ENCODE results near the gene GLIS1.

GLIS1 gene

GRCh38 chr1:53503433-53504217 lies 235.3 kb downstream of the GLIS1 start:
- no peak for DNase-seq

- no peak for DNase-seq
Observed at GRCh38 chr1:53502641-53503432, 236.1 kb downstream of the GLIS1 start.

GRCh38 chr1:53501065-53502005 lies 237.6 kb downstream of the GLIS1 start:
- DNase-seq: no peak

- no peak for DNase-seq
Observed at GRCh38 chr1:53500204-53501064, 238.5 kb downstream of the GLIS1 start.

- no peak for DNase-seq
Observed at GRCh38 chr1:53499257-53500203, 239.4 kb downstream of the GLIS1 start.

GRCh38 chr1:53498555-53499131 lies 240.3 kb downstream of the GLIS1 start:
- DNase-seq: no peak

GRCh38 chr1:53495633-53496345 lies 243.2 kb downstream of the GLIS1 start:
- DNase-seq: peak; percentile 2 to 14 (median 12)

- DNase-seq: no peak
Observed at GRCh38 chr1:53490351-53490750, 248.6 kb downstream of the GLIS1 start.

- no peak for DNase-seq
Observed at GRCh38 chr1:53486395-53487026, 252.5 kb downstream of the GLIS1 start.

GRCh38 chr1:53485478-53486394 lies 253.2 kb downstream of the GLIS1 start:
- DNase-seq: peak; percentile 68 to 91 (median 78)

- DNase-seq: no peak
Observed at GRCh38 chr1:53484705-53485477, 254.1 kb downstream of the GLIS1 start.

- DNase-seq: no peak
Observed at GRCh38 chr1:53483656-53484055, 255.3 kb downstream of the GLIS1 start.

- DNase-seq: no peak
Observed at GRCh38 chr1:53483170-53483569, 255.8 kb downstream of the GLIS1 start.

- no peak for DNase-seq
Observed at GRCh38 chr1:53482441-53483153, 256.4 kb downstream of the GLIS1 start.

GRCh38 chr1:53481456-53481855 lies 257.5 kb downstream of the GLIS1 start:
- DNase-seq: no peak

GRCh38 chr1:53480678-53481077 lies 258.3 kb downstream of the GLIS1 start:
- DNase-seq: no peak

GRCh38 chr1:53478502-53478818 lies 260.5 kb downstream of the GLIS1 start:
- no peak for DNase-seq
